Neural progenitor cell (in vitro differentiated cells): ENCODE results near the gene DQX1. TPM values are rescaled to one million over a fixed set of nuclear protein-coding genes. Genes with fewer than 3 reads are reported as not detected.

Source experiments
- DNase-seq: peaks from one replicate; pipeline ENCODE4 v3.0.0-alpha.2; 2016; ENCODE audit warnings: low spot score
- H2AFZ ChIP-seq: fragments of 200-600 bp; sonication (generic); replicated peaks from 2 replicates; pipeline ENCODE4 v1.6.1; 2016; ENCODE audit warnings: antibody characterized with exemption
- H3F3A ChIP-seq: fragments of 200-600 bp; sonication (generic); 2 replicates; pipeline ENCODE4 v1.6.1; 2016; ENCODE audit warnings: antibody characterized with exemption, low read depth
- H3K27ac ChIP-seq: fragments of 200-600 bp; sonication (generic); 2 replicates; pipeline ENCODE4 v1.5.1; 2016; ENCODE audit warnings: mild to moderate bottlenecking
- H3K27me3 ChIP-seq: fragments of 200-600 bp; sonication (generic); 2 replicates; pipeline ENCODE4 v1.6.1; 2016; ENCODE audit warnings: mild to moderate bottlenecking, moderate library complexity
- H3K36me3 ChIP-seq: fragments of 200-600 bp; sonication (generic); 2 replicates; pipeline ENCODE4 v1.5.1; 2016
- H3K4me1 ChIP-seq: fragments of 200-600 bp; sonication (generic); 2 replicates; pipeline ENCODE4 v1.6.1; 2016; ENCODE audit warnings: mixed run types
- H3K4me2 ChIP-seq: fragments of 200-600 bp; sonication (generic); 2 replicates; pipeline ENCODE4 v1.6.1; 2016
- H3K4me3 ChIP-seq: fragments of 200-600 bp; sonication (generic); 2 replicates; pipeline ENCODE4 v1.5.1; 2016
- H3K79me2 ChIP-seq: fragments of 200-600 bp; sonication (generic); 2 replicates; pipeline ENCODE4 v1.6.1; 2016; ENCODE audit warnings: low read depth
- H3K9ac ChIP-seq: fragments of 200-600 bp; sonication (generic); 2 replicates; pipeline ENCODE4 v1.6.1; 2016
- H3K9me3 ChIP-seq: fragments of 200-600 bp; sonication (generic); 2 replicates; pipeline ENCODE4 v1.5.1; 2016; ENCODE audit warnings: low read depth
- H4K20me1 ChIP-seq: fragments of 200-600 bp; sonication (generic); 2 replicates; pipeline ENCODE4 v1.6.1; 2016; ENCODE audit warnings: low read depth
- H3K27ac Mint-ChIP-seq: 3 replicates; pipeline ENCODE4 v1.8.0; 2021; ENCODE audit warnings: mixed read lengths
- H3K27me3 Mint-ChIP-seq: 2 replicates; pipeline ENCODE4 v1.8.0; 2022; ENCODE audit warnings: low read depth, mild to moderate bottlenecking, inconsistent platforms, moderate library complexity, mixed read lengths; ENCODE audit not compliant: insufficient read depth
- H3K36me3 Mint-ChIP-seq: 3 replicates; pipeline ENCODE4 v1.8.0; 2021; ENCODE audit warnings: mixed read lengths
- H3K4me1 Mint-ChIP-seq: 3 replicates; pipeline ENCODE4 v1.8.0; 2021; ENCODE audit warnings: mixed read lengths
- H3K4me3 Mint-ChIP-seq: 3 replicates; pipeline ENCODE4 v1.8.0; 2021; ENCODE audit warnings: mild to moderate bottlenecking, moderate library complexity, mixed read lengths
- H3K9me3 Mint-ChIP-seq: 3 replicates; pipeline ENCODE4 v1.8.0; 2020; ENCODE audit warnings: mixed read lengths
- EZH2 ChIP-seq: fragments of 200-600 bp; sonication (generic); IDR thresholded peaks from 2 replicates; pipeline ENCODE4 v1.6.1; 2017; ENCODE audit warnings: antibody characterized with exemption, mild to moderate bottlenecking, moderate library complexity
- EZH2phosphoT487 ChIP-seq: fragments of 200-600 bp; sonication (generic); IDR thresholded peaks from 2 replicates; pipeline ENCODE4 v1.6.1; 2017; ENCODE audit warnings: antibody characterized with exemption
- total RNA-seq: library from RNA; depleted of rRNA; stranded (reverse); fragments of >200 nt; gene quantifications from 2 replicates; pipeline ENCODE4 v1.2.3, GENCODE V29; 2015; ENCODE audit warnings: low replicate concordance
- TF ChIP-seq, protein P1 (sequence below): fragments of 200-600 bp; sonication (generic); IDR thresholded peaks from 2 replicates; pipeline ENCODE4 v1.5.1; 2017; ENCODE audit warnings: antibody characterized with exemption, mild to moderate bottlenecking

The DQX1 gene
- total RNA-seq, 1 donor from 2014 or later, result 0.11 TPM

DNA sequence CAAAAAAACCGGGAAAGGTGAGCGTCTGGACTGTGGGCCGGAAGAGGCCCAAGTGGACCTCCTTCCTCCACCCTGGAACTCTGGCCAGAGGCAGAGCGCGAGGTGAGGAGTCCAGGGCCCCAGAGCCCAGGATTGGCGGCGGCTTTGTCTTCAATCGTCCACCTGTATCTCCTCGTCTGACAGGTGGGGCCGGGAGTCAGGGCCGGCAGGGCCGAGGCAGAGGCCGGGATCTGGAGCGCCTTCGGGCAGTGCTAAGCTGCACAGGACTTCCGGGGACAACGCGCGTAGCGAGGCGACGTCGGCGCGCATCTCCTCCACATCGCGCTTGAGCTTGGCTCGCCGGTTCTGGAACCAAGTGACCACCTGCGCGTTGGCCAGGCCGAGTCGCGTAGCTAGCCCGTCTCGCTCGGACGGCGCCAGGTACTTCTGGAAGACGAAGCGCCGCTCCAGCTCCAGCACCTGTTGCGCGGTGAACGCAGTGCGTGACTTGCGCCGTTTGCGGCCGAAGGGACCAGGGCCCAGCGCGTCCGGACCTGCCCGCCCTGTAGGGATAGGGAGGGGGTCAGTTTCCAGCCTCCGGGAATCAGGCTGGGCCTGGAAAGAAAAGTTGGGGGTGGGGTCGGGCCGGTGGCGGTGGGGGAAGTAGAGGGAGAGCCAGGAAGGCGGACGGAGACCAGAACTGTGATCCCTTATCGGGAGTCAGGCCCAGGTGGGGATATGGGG is 28.1 kb downstream of the DQX1 start:
- peak; percentile 82 for TF ChIP-seq EZH2
- TF ChIP-seq, protein P1, sequence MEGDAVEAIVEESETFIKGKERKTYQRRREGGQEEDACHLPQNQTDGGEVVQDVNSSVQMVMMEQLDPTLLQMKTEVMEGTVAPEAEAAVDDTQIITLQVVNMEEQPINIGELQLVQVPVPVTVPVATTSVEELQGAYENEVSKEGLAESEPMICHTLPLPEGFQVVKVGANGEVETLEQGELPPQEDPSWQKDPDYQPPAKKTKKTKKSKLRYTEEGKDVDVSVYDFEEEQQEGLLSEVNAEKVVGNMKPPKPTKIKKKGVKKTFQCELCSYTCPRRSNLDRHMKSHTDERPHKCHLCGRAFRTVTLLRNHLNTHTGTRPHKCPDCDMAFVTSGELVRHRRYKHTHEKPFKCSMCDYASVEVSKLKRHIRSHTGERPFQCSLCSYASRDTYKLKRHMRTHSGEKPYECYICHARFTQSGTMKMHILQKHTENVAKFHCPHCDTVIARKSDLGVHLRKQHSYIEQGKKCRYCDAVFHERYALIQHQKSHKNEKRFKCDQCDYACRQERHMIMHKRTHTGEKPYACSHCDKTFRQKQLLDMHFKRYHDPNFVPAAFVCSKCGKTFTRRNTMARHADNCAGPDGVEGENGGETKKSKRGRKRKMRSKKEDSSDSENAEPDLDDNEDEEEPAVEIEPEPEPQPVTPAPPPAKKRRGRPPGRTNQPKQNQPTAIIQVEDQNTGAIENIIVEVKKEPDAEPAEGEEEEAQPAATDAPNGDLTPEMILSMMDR, result no peak
- peak; percentile 44 for TF ChIP-seq EZH2phosphoT487
- H3K27ac Mint-ChIP-seq, result no peak overlapping the region
- Histone ChIP-seq H3K36me3 (no peaks in the 10 kb centered on the region), H3K79me2 (no peaks in the 10 kb centered on the region), H3K9ac (no peak overlapping the region), H3K4me1 (peaks cover 31% of the 10 kb centered on the region), H3K9me3 (no peaks in the 10 kb centered on the region), H3K4me2 (peak overlapping the region; percentile 91), H3K4me3 (peak overlapping the region; percentile 48), H3K27ac (no peak overlapping the region), H3F3A (peaks cover 41% of the 10 kb centered on the region), H2AFZ (peak overlapping the region; percentile 66), H4K20me1 (peaks cover 35% of the 10 kb centered on the region), H3K27me3 (peaks cover 89% of the 10 kb centered on the region)
- peaks cover 32% of the 10 kb centered on the region for H3K4me1 Mint-ChIP-seq
- peaks cover 2% of the 10 kb centered on the region for H3K9me3 Mint-ChIP-seq
- H3K36me3 Mint-ChIP-seq, result peaks cover 3% of the 10 kb centered on the region
- H3K4me3 Mint-ChIP-seq, result peak overlapping the region; percentile 81
- peaks cover 70% of the 10 kb centered on the region for H3K27me3 Mint-ChIP-seq
- peak; percentile 57 for DNase-seq

GRCh38 chr2:74496997-74497776 is 28.8 kb downstream of the DQX1 start:
- H4K20me1 ChIP-seq, result peaks cover 35% of the 10 kb centered on the region
- no peaks in the 10 kb centered on the region for H3K79me2 ChIP-seq
- Mint-ChIP-seq H3K27me3 (peaks cover 62% of the 10 kb centered on the region), H3K27ac (no peak overlapping the region), H3K4me1 (peaks cover 26% of the 10 kb centered on the region), H3K4me3 (peak overlapping the region; percentile 81), H3K36me3 (peaks cover 6% of the 10 kb centered on the region), H3K9me3 (peaks cover 2% of the 10 kb centered on the region)
- peaks cover 41% of the 10 kb centered on the region for H3F3A ChIP-seq
- H3K27me3 ChIP-seq, result peaks cover 82% of the 10 kb centered on the region
- H3K9me3 ChIP-seq, result no peaks in the 10 kb centered on the region
- H3K36me3 ChIP-seq, result no peaks in the 10 kb centered on the region
- H3K4me1 ChIP-seq, result peaks cover 27% of the 10 kb centered on the region
- H3K4me3 ChIP-seq, result peak overlapping the region; percentile 48
- TF ChIP-seq, protein P1, result no peak
- TF ChIP-seq EZH2phosphoT487 (no peak), EZH2 (no peak)
- H3K9ac ChIP-seq, result no peak overlapping the region
- H2AFZ ChIP-seq, result no peak overlapping the region
- H3K4me2 ChIP-seq, result peak overlapping the region; percentile 91
- no peak overlapping the region for H3K27ac ChIP-seq
- no peak for DNase-seq

GRCh38 chr2:74495440-74495839 is 30.6 kb downstream of the DQX1 start:
- Histone ChIP-seq H4K20me1 (peaks cover 22% of the 10 kb centered on the region), H3K27ac (no peak overlapping the region), H3K36me3 (no peaks in the 10 kb centered on the region), H3K79me2 (no peaks in the 10 kb centered on the region), H3K4me3 (no peak overlapping the region), H3K4me2 (no peak overlapping the region), H3K9me3 (no peaks in the 10 kb centered on the region), H2AFZ (no peak overlapping the region), H3K4me1 (peaks cover 19% of the 10 kb centered on the region), H3F3A (peaks cover 31% of the 10 kb centered on the region), H3K9ac (no peak overlapping the region), H3K27me3 (peaks cover 64% of the 10 kb centered on the region)
- no peak for DNase-seq
- Mint-ChIP-seq H3K36me3 (peaks cover 16% of the 10 kb centered on the region), H3K4me1 (peaks cover 18% of the 10 kb centered on the region), H3K27me3 (peaks cover 45% of the 10 kb centered on the region), H3K27ac (no peak overlapping the region), H3K9me3 (no peaks in the 10 kb centered on the region), H3K4me3 (no peak overlapping the region)
- TF ChIP-seq, protein P1, result no peak
- TF ChIP-seq EZH2phosphoT487, result no peak
- no peak for TF ChIP-seq EZH2
